Gastrocnemius medialis (tissue), 4 donors: ENCODE results near the gene TSPAN10.

Experiments
- CTCF ChIP-seq, 5 experiments: fragments of 450-650 bp in 3 of 5; fragments of 200-600 bp in 2 of 5; sonication (generic) in 2 of 5; IDR thresholded peaks in 4 of 5; conservative IDR thresholded peaks in 1 of 5; 1 replicate in 4 of 5; 2 replicates in 1 of 5; pipeline ENCODE4 v1.5.1; 2016 to 2019; ENCODE audit warnings: antibody characterized with exemption in 5 of 5, mild to moderate bottlenecking in 3 of 5, moderate library complexity in 3 of 5
- POLR2A ChIP-seq, 2 donors: fragments of 450-650 bp; IDR thresholded peaks; one replicate each; pipeline ENCODE4 v1.6.1; 2017; ENCODE audit warnings: antibody characterized with exemption in 2 of 2, mild to moderate bottlenecking in 2 of 2, moderate library complexity in 2 of 2

- TF ChIP-seq CTCF (IDR thresholded peaks at IDR 0.05 in 4 of 5, conservative IDR thresholded peaks at IDR 0.05 in 1 of 5) (no peak), POLR2A (IDR thresholded peaks at IDR 0.05) (no peak)
Measured at GRCh38 chr17:81621494-81622130, 15.4 kb upstream of the TSPAN10 start.
